OCI-LY7 (cell line): Measurements from ENCODE around the gene DIAPH3.

Experiments used
- CTCF ChIP-seq: fragments of 200-600 bp; sonication (generic); conservative IDR thresholded peaks from 2 replicates; pipeline ENCODE4 v1.5.1; 2014; ENCODE audit warnings: mild to moderate bottlenecking, antibody characterized with exemption, low read length, moderate library complexity, mixed read lengths
- EZH2phosphoT487 ChIP-seq: fragments of 200-600 bp; sonication (generic); IDR thresholded peaks from 2 replicates; pipeline ENCODE4 v1.6.1; 2018; ENCODE audit warnings: low read depth, borderline replicate concordance, mild to moderate bottlenecking, mixed run types, antibody characterized with exemption, low read length, moderate library complexity, mixed read lengths

GRCh38 chr13:60134376-60134775, 29.4 kb downstream of the DIAPH3 start:
- no peak for TF ChIP-seq CTCF
- TF ChIP-seq EZH2phosphoT487 = no peak
